Kidney (tissue), 22 donors: ENCODE data around the gene SPINK9. TPM values are rescaled to one million over a fixed set of nuclear protein-coding genes. Genes with fewer than 3 reads are reported as not detected.

ENCODE experiments used
- DNase-seq, 5 donors: peaks; one replicate each; pipeline ENCODE4 v3.0.0-alpha.2; 2013 to 2020
- FAIRE-seq: peaks from 2 replicates; lab custom pipeline; 2012; peaks lifted over from hg19 to GRCh38; lab: Jason Lieb, UNC
- H3K27ac ChIP-seq, 2 donors: one replicate each; pipeline ENCODE4 v1.7.0; 2013; ENCODE audit warnings: low read depth in 2 of 2, low read length in 2 of 2, inconsistent platforms in 1 of 2
- H3K27me3 ChIP-seq: one replicate; pipeline ENCODE4 v1.7.1; 2013; ENCODE audit warnings: low read length, inconsistent platforms; ENCODE audit not compliant: control insufficient read depth, insufficient read depth
- H3K36me3 ChIP-seq, 3 donors: one replicate each; pipeline versions ENCODE4 v1.7.0 to v1.7.1; 2013; ENCODE audit warnings: low read length in 3 of 3, control low read depth in 1 of 3, inconsistent platforms in 1 of 3; ENCODE audit not compliant: insufficient read depth in 3 of 3, control insufficient read depth in 2 of 3
- H3K4me1 ChIP-seq, 3 donors: one replicate each; pipeline versions ENCODE4 v1.7.0 to v1.7.1; 2013; ENCODE audit warnings: low read length in 3 of 3, inconsistent platforms in 1 of 3, low read depth in 1 of 3; ENCODE audit not compliant: control insufficient read depth in 2 of 3, insufficient read depth in 2 of 3
- H3K4me3 ChIP-seq, 3 donors: one replicate each; pipeline versions ENCODE4 v1.7.0 to v1.8.1; 2013; ENCODE audit warnings: low read length in 3 of 3, control low read depth in 1 of 3, inconsistent platforms in 1 of 3
- H3K9ac ChIP-seq, 3 donors: one replicate each; pipeline versions ENCODE4 v1.7.0 to v1.7.1; 2013; ENCODE audit warnings: low read length in 3 of 3, control low read depth in 1 of 3, inconsistent platforms in 1 of 3
- H3K9me3 ChIP-seq, 3 donors: one replicate each; pipeline versions ENCODE4 v1.7.0 to v1.7.1; 2013; ENCODE audit warnings: low read length in 3 of 3, control low read depth in 1 of 3, inconsistent platforms in 1 of 3; ENCODE audit not compliant: control insufficient read depth in 2 of 3, insufficient read depth in 1 of 3
- intact Hi-C: fragments of 100-400 bp; cut with DNase I; formaldehyde crosslinking; loops from one replicate; pipeline ENCODE4 v1.11.1; 2022
- long read RNA-seq, 10 donors: library from polyadenylated mRNA in 1 of 10; unstranded in 1 of 10; transcript quantifications; one replicate each; pipeline ENCODE4 v2.0.0 and lab custom pipeline, GENCODE V29; 2021 to 2026
- polyA plus RNA-seq: library from polyadenylated mRNA; stranded (reverse); fragments of 350-450 nt; fragmentation: Illumina TruSeq; extraction: RNeasy Lipid Tissue Mini Kit (QIAGEN cat#74804); gene quantifications from one replicate; pipeline ENCODE4 v1.2.3, GENCODE V29; 2014; ENCODE audit warnings: low read depth, low replicate concordance; ENCODE audit not compliant: insufficient read depth
- total RNA-seq: library from RNA; stranded (reverse); fragmentation: NEBNext Ultra II Directional; extraction: Animal tissue kit (Norgen Biotek cat#: 25700); gene quantifications from one replicate; pipeline ENCODE4 v1.2.1, GENCODE V29; 2021
- TF ChIP-seq, protein P1 (sequence below): IDR thresholded peaks from 3 replicates; pipeline ENCODE4 v1.5.1; 2012; ENCODE audit warnings: mild to moderate bottlenecking, moderate library complexity, borderline replicate concordance; ENCODE audit not compliant: insufficient read depth; ENCODE audit errors: extremely low read depth
- donor health status: control.
- donor health status: control.
- donor health status: control.
- donor health status: control.
- donor health status: control.
- donor health status: DM: yes; HTN: yes; CAD: no.
- donor health status: Normal renal cell carcinoma (clear cell type).

Gene SPINK9, protein sequence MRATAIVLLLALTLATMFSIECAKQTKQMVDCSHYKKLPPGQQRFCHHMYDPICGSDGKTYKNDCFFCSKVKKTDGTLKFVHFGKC
- not detected for total RNA-seq
- not detected for polyA plus RNA-seq
- long read RNA-seq, donor 1: 0 reads
- long read RNA-seq, donor 2, partial matches to known transcripts: 0 of 1 reads
- long read RNA-seq, donor 2, other reads (novel, unspliced or antisense): 0 of 1 reads
- long read RNA-seq, donor 3: 0 reads
- long read RNA-seq, donor 4: 0 reads
- long read RNA-seq, donor 5: 0 reads
- long read RNA-seq, donor 6: 0 reads
- long read RNA-seq, donor 7: 0 reads
- long read RNA-seq, donor 8: 0 reads
- long read RNA-seq, donor 9: 0 reads
- long read RNA-seq, donor 10: 0 reads

GRCh38 chr5:148335259-148335658 is at the start of gene SPINK9:
Gene SPINK9 (plus strand): TSS chr5:148335559. CDS start chr5:148335614, 55 bp downstream.
- Histone ChIP-seq H3K4me1 (no peaks in the 10 kb centered on the region), H3K9ac (no peak within 1 kb of the TSS), H3K36me3 (no peaks in the 10 kb centered on the region), H3K9me3 (no peaks in the 10 kb centered on the region), H3K27ac (no peak within 1 kb of the TSS), H3K27me3 (no peaks in the 10 kb centered on the region), H3K4me3 (no peak within 1 kb of the TSS)
- intact Hi-C loops: no loop called here
- TF ChIP-seq, protein P1, sequence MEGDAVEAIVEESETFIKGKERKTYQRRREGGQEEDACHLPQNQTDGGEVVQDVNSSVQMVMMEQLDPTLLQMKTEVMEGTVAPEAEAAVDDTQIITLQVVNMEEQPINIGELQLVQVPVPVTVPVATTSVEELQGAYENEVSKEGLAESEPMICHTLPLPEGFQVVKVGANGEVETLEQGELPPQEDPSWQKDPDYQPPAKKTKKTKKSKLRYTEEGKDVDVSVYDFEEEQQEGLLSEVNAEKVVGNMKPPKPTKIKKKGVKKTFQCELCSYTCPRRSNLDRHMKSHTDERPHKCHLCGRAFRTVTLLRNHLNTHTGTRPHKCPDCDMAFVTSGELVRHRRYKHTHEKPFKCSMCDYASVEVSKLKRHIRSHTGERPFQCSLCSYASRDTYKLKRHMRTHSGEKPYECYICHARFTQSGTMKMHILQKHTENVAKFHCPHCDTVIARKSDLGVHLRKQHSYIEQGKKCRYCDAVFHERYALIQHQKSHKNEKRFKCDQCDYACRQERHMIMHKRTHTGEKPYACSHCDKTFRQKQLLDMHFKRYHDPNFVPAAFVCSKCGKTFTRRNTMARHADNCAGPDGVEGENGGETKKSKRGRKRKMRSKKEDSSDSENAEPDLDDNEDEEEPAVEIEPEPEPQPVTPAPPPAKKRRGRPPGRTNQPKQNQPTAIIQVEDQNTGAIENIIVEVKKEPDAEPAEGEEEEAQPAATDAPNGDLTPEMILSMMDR: no peak
- DNase-seq (no peak), FAIRE-seq (no peak)

DNA sequence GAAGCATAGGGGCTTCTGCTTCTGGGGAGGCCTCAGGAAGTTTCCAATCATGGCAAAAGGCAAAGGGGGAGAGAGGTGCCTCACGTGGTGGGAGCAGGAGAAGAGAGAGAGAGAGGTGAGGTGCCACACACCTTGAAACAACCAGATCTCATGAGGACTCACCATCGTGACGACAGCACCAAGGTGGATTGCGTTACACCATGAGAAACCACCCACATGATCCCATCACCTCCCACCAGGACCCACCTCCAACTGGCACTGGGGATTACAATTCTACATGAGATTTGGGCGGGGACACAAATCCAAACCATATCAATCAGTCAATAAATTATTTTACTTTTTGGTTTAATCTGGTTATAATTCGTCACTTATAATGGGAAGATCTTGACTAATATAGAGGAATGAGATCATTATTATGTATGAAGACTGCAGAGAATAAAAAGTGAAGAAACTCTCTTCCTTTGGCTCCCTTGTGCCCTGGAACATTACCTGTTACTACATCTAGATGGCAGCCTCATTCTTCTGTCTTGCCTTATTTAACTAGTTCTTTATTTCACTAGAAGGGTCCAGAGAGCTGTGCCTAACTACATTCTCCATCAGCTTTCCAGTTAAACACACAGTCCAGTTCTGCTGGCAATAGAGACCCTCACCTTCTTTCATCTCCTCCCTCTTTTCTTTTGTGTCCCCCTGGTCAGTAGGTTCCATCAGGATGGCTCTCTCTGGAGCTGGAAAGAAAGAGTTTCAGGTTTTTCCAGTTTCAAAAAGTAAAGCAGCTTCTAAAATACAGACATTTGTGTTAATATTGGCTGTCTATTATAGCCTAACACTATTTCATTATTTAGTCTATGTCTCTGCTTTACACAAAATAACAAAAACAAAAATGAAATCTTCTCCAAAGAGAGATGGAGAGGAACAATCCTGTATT is 44.8 kb upstream of the SPINK9 start:
- FAIRE-seq (no peak), DNase-seq (peak in 1 of 5 donors; percentile 15)
- H3K9ac ChIP-seq: no peak overlapping the region
- no peaks in the 10 kb centered on the region for H3K4me1 ChIP-seq
- no peak overlapping the region for H3K4me3 ChIP-seq
- intact Hi-C loops: no loop called here
- no peak overlapping the region for H3K27ac ChIP-seq
- TF ChIP-seq, protein P1: peak; percentile 27
- H3K27me3 ChIP-seq: no peaks in the 10 kb centered on the region
- H3K36me3 ChIP-seq: no peaks in the 10 kb centered on the region
- no peaks in the 10 kb centered on the region for H3K9me3 ChIP-seq

GRCh38 chr5:148297731-148298130 is 37.6 kb upstream of the SPINK9 start:
- FAIRE-seq: no peak
- no peaks in the 10 kb centered on the region for H3K36me3 ChIP-seq
- H3K4me3 ChIP-seq: no peak overlapping the region
- H3K9me3 ChIP-seq: no peaks in the 10 kb centered on the region
- H3K27ac ChIP-seq: no peak overlapping the region
- no peak for DNase-seq
- H3K4me1 ChIP-seq: no peaks in the 10 kb centered on the region
- intact Hi-C loops: no loop called here
- H3K9ac ChIP-seq: no peak overlapping the region
- H3K27me3 ChIP-seq: no peaks in the 10 kb centered on the region
- TF ChIP-seq, protein P1: no peak
